Keratinocyte (primary cell): ENCODE results near the gene BIK.

Experiments used
- CTCF ChIP-seq, 3 experiments: IDR thresholded peaks in 1 of 3; conservative IDR thresholded peaks in 1 of 3; optimal IDR thresholded peaks in 1 of 3; 2 replicates in 2 of 3; 3 replicates in 1 of 3; pipeline versions ENCODE3 to v1.5.1; 2011; ENCODE audit warnings: low read length in 3 of 3, mild to moderate bottlenecking in 3 of 3, moderate library complexity in 2 of 3, control low read depth in 1 of 3, inconsistent platforms in 1 of 3; ENCODE audit not compliant: insufficient read depth in 2 of 3; ENCODE audit errors: extremely low read depth in 1 of 3
- EZH2 ChIP-seq: IDR thresholded peaks from one replicate; pipeline ENCODE4 v1.6.1; 2012; ENCODE audit warnings: inconsistent platforms, mild to moderate bottlenecking, low read length, moderate library complexity

DNA sequence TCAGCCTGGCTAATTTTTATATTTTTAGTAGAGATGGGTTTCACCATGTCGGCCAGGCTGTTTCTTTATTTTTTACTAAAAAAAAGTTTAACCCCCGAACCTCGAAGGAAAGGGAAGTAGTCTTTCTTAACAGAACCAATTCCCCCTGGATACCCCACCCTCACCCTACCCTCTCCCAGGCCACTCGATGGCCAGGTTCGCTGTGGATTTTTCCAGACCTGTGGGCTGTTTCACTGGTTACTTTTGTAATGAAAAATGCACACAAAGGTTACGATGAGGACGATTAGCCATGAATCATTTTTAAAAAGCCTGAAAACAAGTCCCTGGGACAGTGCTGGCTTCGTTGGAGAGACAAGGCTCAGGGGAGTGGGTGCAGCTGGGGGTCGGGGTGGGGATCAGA lies 43.3 kb downstream of the BIK start:
- no peak for TF ChIP-seq CTCF (optimal IDR thresholded peaks at IDR 0.05 in 1 of 3, IDR thresholded peaks at IDR 0.05 in 1 of 3, conservative IDR thresholded peaks at IDR 0.05 in 1 of 3; ENCODE audit: extremely low read depth in 1 of 3, insufficient read depth in 2 of 3, low read length in 3 of 3)
- no peak for TF ChIP-seq EZH2
